Measurements from ENCODE around the gene OSBPL3.

Gene OSBPL3

GRCh38 chr7:24896031-24896501 lies 83.9 kb downstream of the OSBPL3 start:
- DNase-seq (ENCODE audit: low read depth): no peak

GRCh38 chr7:24894429-24895221 lies 85.4 kb downstream of the OSBPL3 start:
- no peak for DNase-seq (ENCODE audit: low read depth)

GRCh38 chr7:24891311-24891735 lies 88.7 kb downstream of the OSBPL3 start:
- DNase-seq (ENCODE audit: low read depth): no peak

- DNase-seq (ENCODE audit: low read depth): no peak
Observed at GRCh38 chr7:24889611-24890010, 90.4 kb downstream of the OSBPL3 start.

GRCh38 chr7:24888653-24889052 lies 91.3 kb downstream of the OSBPL3 start:
- DNase-seq (ENCODE audit: low read depth): no peak

- DNase-seq (ENCODE audit: low read depth): no peak
Observed at GRCh38 chr7:24885716-24886115, 94.3 kb downstream of the OSBPL3 start.

GRCh38 chr7:24885305-24885704 lies 94.7 kb downstream of the OSBPL3 start:
- DNase-seq (ENCODE audit: low read depth): no peak

GRCh38 chr7:24884401-24884800 lies 95.6 kb downstream of the OSBPL3 start:
- DNase-seq (ENCODE audit: low read depth): no peak

GRCh38 chr7:24883622-24884013 lies 96.4 kb downstream of the OSBPL3 start:
- DNase-seq (ENCODE audit: low read depth): no peak

- no peak for DNase-seq (ENCODE audit: low read depth)
Observed at GRCh38 chr7:24882989-24883621, 96.9 kb downstream of the OSBPL3 start.

- DNase-seq (ENCODE audit: low read depth): no peak
Observed at GRCh38 chr7:24881623-24882022, 98.4 kb downstream of the OSBPL3 start.

- DNase-seq (ENCODE audit: low read depth): no peak
Observed at GRCh38 chr7:24880886-24881285, 99.1 kb downstream of the OSBPL3 start.

GRCh38 chr7:24879291-24879690 lies 100.7 kb downstream of the OSBPL3 start:
- no peak for DNase-seq (ENCODE audit: low read depth)

- DNase-seq (ENCODE audit: low read depth): no peak
Observed at GRCh38 chr7:24877790-24878311, 102.1 kb downstream of the OSBPL3 start.

- no peak for DNase-seq (ENCODE audit: low read depth)
Observed at GRCh38 chr7:24874791-24875190, 105.2 kb downstream of the OSBPL3 start.

- no peak for DNase-seq (ENCODE audit: low read depth)
Observed at GRCh38 chr7:24873944-24874343, 106.0 kb downstream of the OSBPL3 start.

GRCh38 chr7:24871770-24872169 lies 108.2 kb downstream of the OSBPL3 start:
- no peak for DNase-seq (ENCODE audit: low read depth)

- DNase-seq (ENCODE audit: low read depth): no peak
Observed at GRCh38 chr7:24870766-24871165, 109.2 kb downstream of the OSBPL3 start.

- no peak for DNase-seq (ENCODE audit: low read depth)
Observed at GRCh38 chr7:24869572-24869971, 110.4 kb downstream of the OSBPL3 start.

GRCh38 chr7:24868741-24869140 lies 111.2 kb downstream of the OSBPL3 start:
- DNase-seq (ENCODE audit: low read depth): no peak

GRCh38 chr7:24866004-24866615 lies 113.9 kb downstream of the OSBPL3 start:
- DNase-seq (ENCODE audit: low read depth): no peak

- no peak for DNase-seq (ENCODE audit: low read depth)
Observed at GRCh38 chr7:24864214-24864817, 115.7 kb downstream of the OSBPL3 start.

All from CMK (cell line).